Activated CD4-positive, alpha-beta T cell treated with anti-CD3 and anti-CD28 coated beads, Interleukin-2, amount 10 ng/mL, durations not matched to agents 24 days and 14 days (primary cell): ENCODE measurements around the gene TCF3. TPM values are rescaled to one million over a fixed set of nuclear protein-coding genes. Genes with fewer than 3 reads are reported as not detected.

ENCODE experiments used
- DNase-seq: peaks from one replicate; pipeline ENCODE4 v3.0.0; 2022
- H3K27ac Mint-ChIP-seq: one replicate; pipeline ENCODE4 v1.8.0; 2022; ENCODE audit warnings: mild to moderate bottlenecking, mixed read lengths
- H3K27me3 Mint-ChIP-seq: one replicate; pipeline ENCODE4 v1.8.0; 2022; ENCODE audit warnings: mixed read lengths
- H3K36me3 Mint-ChIP-seq: one replicate; pipeline ENCODE4 v1.8.0; 2022; ENCODE audit warnings: low read depth, mild to moderate bottlenecking, mixed read lengths
- H3K4me1 Mint-ChIP-seq: one replicate; pipeline ENCODE4 v1.8.0; 2021; ENCODE audit warnings: mixed read lengths
- H3K4me3 Mint-ChIP-seq: one replicate; pipeline ENCODE4 v1.8.0; 2022; ENCODE audit warnings: mild to moderate bottlenecking, moderate library complexity, mixed read lengths
- H3K9me3 Mint-ChIP-seq: one replicate; pipeline ENCODE4 v1.8.0; 2021; ENCODE audit warnings: mixed read lengths
- intact Hi-C: fragments of 100-400 bp; cut with micrococcal nuclease; formaldehyde crosslinking; loops from one replicate; pipeline ENCODE4 v1.15.1; 2023
- total RNA-seq: library from RNA; stranded (reverse); gene quantifications from 2 replicates; pipeline ENCODE4 v1.2.3, GENCODE V29; 2022

TCF3 gene
- total RNA-seq, 1 donor from 2014 or later: 154 TPM

DNA sequence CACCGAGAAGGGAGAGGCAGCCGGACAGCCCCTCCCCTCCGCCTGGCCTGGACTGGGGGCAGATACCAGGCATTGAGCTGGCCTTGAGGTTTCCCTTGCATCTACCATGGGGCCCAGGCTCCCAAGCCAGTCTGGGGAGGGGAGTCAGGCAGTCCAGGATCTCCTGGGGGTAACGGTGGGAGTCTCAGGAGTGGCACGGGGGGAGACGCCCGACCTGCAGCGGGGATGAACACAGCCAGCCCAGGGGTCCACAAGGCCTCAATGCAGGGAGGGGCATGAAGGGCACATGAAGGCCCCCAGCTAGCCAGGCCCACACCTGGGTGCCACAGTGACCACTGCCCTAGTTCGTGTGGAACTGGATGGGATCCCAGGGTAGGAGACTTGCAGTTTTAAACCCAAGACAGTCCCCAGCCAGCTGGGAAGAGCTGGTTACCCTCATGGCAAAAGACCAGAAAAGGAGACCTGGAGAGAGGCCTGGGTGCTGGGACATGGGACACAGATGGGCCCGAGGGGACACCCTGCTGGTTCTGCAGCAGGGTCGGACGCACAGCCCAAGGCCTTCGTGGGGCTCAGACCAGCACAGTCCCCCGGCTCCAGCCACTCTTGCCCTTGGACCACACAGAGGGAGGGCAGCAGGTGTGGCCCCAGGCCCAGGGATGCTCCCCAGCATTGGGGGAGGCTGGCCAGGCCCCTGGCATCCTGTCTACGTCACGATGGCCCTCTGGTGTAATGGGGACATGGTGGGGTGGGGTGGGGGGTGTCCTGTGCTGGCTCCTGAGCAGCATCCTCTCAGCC, 42.5 kb downstream of the TCF3 start:
- Mint-ChIP-seq H3K36me3 (peaks cover 30% of the 10 kb centered on the region), H3K4me1 (peaks cover 18% of the 10 kb centered on the region), H3K4me3 (peak overlapping the region; percentile 52), H3K27ac (no peak overlapping the region), H3K27me3 (no peaks in the 10 kb centered on the region), H3K9me3 (no peaks in the 10 kb centered on the region)
- no peak for DNase-seq
- intact Hi-C loops: loop anchor here (5.0 kb wide), 1 partner anchor 62 kb away; no protein-coding TSS in a partner anchor

DNA sequence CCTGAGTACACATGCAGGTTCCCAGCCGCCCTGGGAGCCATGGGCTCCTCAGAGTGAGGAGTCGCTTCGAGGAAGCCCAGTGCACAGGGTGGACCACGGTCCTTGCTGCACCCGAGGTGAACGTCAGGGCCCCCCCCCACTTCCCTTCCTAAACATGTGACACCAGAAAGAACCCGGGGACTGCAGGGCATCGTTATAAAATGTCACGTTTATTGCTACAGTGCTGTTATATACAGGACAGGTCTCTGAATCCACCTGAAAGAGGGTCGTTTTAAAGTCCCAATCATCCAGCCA, 43.4 kb downstream of the TCF3 start:
- Mint-ChIP-seq H3K27ac (no peak overlapping the region), H3K4me3 (peak overlapping the region; percentile 32), H3K27me3 (no peaks in the 10 kb centered on the region), H3K36me3 (peaks cover 24% of the 10 kb centered on the region), H3K4me1 (peaks cover 19% of the 10 kb centered on the region), H3K9me3 (no peaks in the 10 kb centered on the region)
- DNase-seq: no peak
- intact Hi-C loops: loop anchor here (5.0 kb wide), 1 partner anchor 63 kb away; no protein-coding TSS in a partner anchor

DNA sequence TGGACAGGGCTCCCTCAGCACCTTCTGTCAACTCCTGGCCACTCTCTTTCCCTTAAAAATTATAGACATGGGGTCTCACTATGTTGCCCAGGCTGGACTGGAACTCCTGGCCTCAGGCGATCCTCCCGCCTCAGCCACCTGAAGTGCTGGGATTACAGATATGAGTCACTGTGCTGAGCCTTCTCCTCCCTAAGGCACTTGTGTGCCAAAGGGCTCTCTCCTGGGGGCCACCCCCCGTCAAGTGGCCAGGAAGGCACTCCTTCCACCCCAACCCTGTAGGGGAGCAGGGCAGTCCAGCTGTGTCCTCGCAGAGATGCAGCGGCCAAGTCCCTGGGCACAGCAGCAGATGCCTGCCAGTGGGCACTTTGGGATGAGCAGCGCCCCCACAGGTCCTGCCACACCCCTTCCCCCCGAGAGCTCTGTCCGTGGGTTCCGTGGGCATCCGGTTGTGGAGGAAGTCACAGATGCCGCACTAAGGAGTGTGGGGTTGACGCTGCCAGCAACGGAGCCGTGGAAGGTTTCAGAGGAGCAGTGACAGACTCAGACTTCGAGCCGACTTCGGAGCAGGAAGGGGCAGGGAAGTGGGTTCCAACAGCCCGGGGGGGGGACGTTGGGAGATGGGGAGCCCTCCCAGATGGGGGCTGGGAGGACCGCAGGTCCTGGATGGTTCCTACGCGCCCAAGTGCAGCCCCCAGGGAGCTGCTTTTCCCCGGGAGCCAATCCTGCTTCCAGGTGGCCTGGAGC, 43.9 kb downstream of the TCF3 start:
- Mint-ChIP-seq H3K36me3 (peaks cover 24% of the 10 kb centered on the region), H3K9me3 (no peaks in the 10 kb centered on the region), H3K4me1 (peaks cover 19% of the 10 kb centered on the region), H3K4me3 (peak overlapping the region; percentile 43), H3K27me3 (no peaks in the 10 kb centered on the region), H3K27ac (no peak overlapping the region)
- peak; percentile 73 for DNase-seq
- intact Hi-C loops: loop anchor here (5.0 kb wide), 1 partner anchor 64 kb away; no protein-coding TSS in a partner anchor

DNA sequence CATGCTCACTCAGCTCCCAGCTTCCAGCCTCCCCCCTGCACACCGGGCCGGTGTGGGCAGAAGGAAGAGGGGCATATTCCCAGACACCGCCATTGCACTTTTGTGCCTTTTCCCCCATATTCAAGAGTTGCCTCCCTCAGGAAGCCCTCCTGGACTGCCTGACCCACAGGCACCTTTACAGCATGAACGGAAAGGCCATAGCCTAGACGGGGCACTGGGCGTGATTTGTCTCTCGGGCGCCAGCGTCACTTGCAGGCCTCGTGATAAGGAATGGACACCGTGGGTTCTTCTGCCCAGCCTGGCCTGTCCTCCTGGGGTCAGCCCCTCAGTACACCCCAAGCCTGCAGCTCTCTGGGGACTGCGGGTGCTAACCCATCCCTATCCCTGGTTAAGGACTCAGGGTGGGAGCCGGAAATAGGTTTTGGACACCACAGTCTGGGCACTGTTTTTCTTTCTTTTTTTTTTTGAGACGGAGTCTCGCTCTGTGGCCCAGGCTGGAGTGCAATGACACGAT, 46.2 kb downstream of the TCF3 start:
- Mint-ChIP-seq H3K27ac (peak overlapping the region; percentile 99), H3K9me3 (no peaks in the 10 kb centered on the region), H3K27me3 (no peaks in the 10 kb centered on the region), H3K4me1 (peaks cover 24% of the 10 kb centered on the region), H3K36me3 (peaks cover 27% of the 10 kb centered on the region), H3K4me3 (peak overlapping the region; percentile 95)
- intact Hi-C loops: loop anchor here (5.0 kb wide), 1 partner anchor 66 kb away; no protein-coding TSS in a partner anchor
- no peak for DNase-seq

DNA sequence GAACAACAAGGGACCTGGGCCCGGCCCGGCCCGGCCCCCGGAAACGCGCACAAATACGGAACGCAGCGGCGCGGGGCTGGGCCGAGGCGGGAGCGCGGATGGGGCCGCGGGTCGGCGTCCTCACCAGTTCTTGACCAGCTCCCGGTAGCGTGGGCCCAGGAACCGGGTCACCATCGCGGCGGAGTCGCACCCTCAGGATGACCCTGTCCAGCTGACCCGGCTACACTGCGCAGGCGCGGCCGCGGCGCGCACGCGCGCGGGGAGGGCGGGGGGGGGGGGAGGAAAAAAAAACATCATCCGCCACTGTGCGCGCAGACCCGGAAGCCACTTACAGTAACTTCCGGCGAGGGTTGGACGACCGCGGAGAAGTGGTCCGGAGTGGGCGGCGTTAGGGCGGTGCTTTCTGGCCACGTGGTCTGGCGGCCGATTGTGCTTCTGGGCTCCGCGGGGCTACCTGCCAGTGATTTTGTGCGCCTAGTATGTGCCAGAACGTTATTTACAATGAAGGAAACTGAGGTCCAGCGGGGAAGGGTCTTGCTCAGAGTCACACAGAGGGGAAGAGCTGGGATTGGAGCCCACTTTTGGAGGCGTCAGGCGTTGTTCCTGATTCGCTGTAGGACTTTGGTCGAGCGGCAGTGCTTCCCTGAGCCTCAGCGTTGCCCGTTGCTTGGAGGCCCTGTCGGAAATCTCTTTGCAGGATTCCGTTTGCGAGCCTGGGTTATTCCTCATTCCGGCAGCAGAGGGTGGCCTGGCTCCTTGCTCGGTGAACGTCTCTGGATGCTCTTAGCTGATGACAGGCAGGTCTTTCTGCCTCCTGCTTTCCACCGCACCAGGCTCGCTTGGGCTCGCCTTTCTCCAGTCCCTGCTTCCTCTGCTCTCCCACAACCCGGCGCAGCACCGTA, 46.9 kb downstream of the TCF3 start, which contains the start of gene UQCR11:
UQCR11 (minus strand) TSS at position 227 of the 902 bp plus-strand sequence; CDS start at position 174, 53 bp downstream.
- peak; percentile 98 for DNase-seq
- Mint-ChIP-seq H3K27ac (peak within 1 kb of the TSS; percentile 99), H3K36me3 (peaks cover 24% of the 10 kb centered on the region), H3K4me3 (peak within 1 kb of the TSS; percentile 95), H3K9me3 (no peaks in the 10 kb centered on the region), H3K27me3 (no peaks in the 10 kb centered on the region), H3K4me1 (peaks cover 24% of the 10 kb centered on the region)
- intact Hi-C loops: loop anchor here (1.0 to 5.0 kb wide), 3 partner anchors 13 to 67 kb away; partner anchors contain the start of gene MBD3

DNA sequence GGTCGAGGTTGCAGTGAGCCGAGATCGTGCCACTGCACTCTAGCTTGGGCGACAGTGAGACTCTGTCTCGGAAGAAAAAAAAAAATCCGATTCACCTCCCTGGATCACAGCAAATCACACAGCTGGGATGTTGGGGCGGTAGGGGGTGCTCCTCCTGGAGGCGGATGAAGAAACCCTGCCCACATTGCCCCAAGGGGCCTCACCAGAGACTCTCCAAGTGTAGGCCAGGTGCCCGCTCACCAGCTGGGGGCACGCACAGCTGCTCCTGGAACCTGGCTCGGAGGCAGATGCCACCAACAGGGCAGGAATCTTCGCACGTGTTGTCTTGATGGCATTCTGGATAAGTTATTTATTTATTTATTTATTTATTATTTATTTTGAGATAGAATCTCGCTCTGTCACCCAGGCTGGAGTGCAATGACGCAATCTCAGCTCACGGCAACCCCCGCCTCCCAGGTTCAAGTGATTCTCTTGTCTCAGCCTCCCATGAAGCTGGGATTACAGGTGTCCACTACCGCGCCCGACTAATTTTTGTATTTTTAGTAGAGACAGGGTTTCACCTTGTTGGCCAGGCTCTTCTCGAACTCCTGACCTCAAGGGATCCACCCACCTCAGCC, 50.2 kb downstream of the TCF3 start:
- no peak for DNase-seq
- no peaks in the 10 kb centered on the region for H3K27me3 Mint-ChIP-seq
- H3K9me3 Mint-ChIP-seq: no peaks in the 10 kb centered on the region
- H3K4me3 Mint-ChIP-seq: no peak overlapping the region
- peaks cover 14% of the 10 kb centered on the region for H3K4me1 Mint-ChIP-seq
- H3K27ac Mint-ChIP-seq: no peak overlapping the region
- intact Hi-C loops: no loop called here
- peaks cover 28% of the 10 kb centered on the region for H3K36me3 Mint-ChIP-seq

DNA sequence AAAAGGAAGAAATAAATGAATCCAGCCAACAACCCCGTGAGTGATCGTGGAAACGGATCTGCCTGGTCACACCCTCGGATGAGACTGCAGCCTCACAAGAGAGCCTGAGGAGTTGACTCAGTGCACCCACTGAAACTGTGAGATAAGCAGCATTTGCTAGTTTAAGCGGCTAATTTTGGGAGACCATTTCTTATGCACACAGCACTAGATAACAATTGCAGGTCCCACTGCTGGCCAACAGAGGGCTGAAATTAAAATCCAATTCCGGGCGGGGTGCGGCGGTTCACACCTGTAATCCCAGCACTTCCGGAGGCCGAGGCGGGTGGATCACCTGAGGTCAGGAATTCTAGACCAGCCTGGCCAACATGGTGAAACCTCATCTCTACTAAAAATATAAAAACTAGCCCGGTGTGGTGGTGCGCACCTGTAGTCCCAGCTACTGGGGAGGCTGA, 50.8 kb downstream of the TCF3 start:
- no peaks in the 10 kb centered on the region for H3K9me3 Mint-ChIP-seq
- DNase-seq: no peak
- intact Hi-C loops: no loop called here
- no peak overlapping the region for H3K4me3 Mint-ChIP-seq
- no peaks in the 10 kb centered on the region for H3K27me3 Mint-ChIP-seq
- H3K4me1 Mint-ChIP-seq: peaks cover 12% of the 10 kb centered on the region
- H3K36me3 Mint-ChIP-seq: peaks cover 30% of the 10 kb centered on the region
- no peak overlapping the region for H3K27ac Mint-ChIP-seq

DNA sequence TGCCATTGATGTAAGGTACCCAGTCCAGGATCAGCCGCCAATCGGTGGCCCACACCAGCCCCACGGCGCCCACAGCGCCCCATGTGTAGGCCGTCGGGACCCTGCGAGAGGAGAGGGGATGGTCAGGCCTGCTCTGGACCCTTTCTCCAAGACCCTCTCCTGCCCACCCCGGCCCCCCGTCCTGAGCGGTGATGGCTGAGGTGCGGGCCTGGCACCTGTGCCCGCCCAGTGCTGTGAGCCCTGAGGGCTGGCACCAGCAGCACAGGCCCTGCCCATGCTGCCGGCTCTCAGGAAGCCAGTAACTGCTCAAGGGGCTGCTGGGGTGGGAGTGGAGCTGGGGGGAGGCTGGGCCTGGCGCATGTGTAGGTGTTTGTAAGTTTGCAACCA, 53.0 kb downstream of the TCF3 start:
- H3K36me3 Mint-ChIP-seq: peaks cover 41% of the 10 kb centered on the region
- H3K27me3 Mint-ChIP-seq: no peaks in the 10 kb centered on the region
- H3K9me3 Mint-ChIP-seq: no peaks in the 10 kb centered on the region
- intact Hi-C loops: no loop called here
- H3K27ac Mint-ChIP-seq: no peak overlapping the region
- no peak overlapping the region for H3K4me3 Mint-ChIP-seq
- no peak for DNase-seq
- peaks cover 4% of the 10 kb centered on the region for H3K4me1 Mint-ChIP-seq

DNA sequence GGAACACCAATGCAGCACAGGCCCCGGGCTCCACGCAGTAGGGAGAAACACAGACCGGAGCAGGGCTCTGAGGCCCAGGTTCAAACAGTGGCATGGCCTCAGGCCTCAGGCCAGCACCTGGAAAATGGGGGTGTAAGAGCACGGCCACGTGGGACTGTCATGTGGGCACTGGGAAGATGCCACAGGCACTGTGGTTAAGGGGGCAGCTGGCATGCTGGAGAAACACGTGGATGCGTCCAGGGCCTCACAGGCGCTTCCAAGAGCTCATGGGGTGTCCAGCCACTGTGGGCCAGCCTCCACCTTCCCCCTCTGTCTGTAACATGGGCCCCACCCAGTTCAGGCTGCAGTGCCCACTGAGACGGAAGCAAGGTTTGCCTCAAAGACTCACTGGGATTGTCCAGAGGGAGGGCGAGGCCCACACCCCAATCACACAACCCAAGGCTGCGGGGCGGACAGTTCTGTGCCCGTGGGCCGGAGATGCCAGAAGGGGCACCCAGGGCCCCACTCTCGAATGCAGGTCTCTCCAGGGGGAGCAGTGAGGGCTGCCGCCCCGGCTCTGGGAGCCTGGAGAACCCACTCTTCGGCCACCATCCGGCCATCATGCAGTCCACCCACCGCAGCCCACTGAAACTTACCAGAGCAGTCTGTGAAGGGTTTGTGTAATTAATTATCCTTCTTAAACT, 53.5 kb downstream of the TCF3 start:
- peaks cover 4% of the 10 kb centered on the region for H3K4me1 Mint-ChIP-seq
- H3K27me3 Mint-ChIP-seq: no peaks in the 10 kb centered on the region
- peaks cover 38% of the 10 kb centered on the region for H3K36me3 Mint-ChIP-seq
- intact Hi-C loops: no loop called here
- no peak overlapping the region for H3K4me3 Mint-ChIP-seq
- no peaks in the 10 kb centered on the region for H3K9me3 Mint-ChIP-seq
- H3K27ac Mint-ChIP-seq: no peak overlapping the region
- DNase-seq: peak; percentile 54

DNA sequence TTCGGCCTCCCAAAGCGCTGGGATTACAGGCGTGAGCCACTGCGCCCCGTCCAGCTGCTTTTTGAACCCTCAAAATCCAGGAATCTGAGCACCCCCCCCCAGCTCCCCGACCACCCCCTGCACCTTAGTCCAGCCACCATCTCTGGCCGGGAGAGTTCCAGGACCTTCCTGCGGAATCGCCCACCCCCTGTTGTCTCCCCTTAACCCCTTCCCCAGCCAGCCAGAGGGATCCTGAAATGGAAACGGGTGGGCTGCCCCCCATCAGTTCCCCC, 59.0 kb downstream of the TCF3 start:
- no peaks in the 10 kb centered on the region for H3K9me3 Mint-ChIP-seq
- intact Hi-C loops: loop anchor here (5.0 kb wide), 2 partner anchors 59 to 219 kb away; partner anchors contain the start of genes ATP8B3 and TCF3
- H3K36me3 Mint-ChIP-seq: peaks cover 35% of the 10 kb centered on the region
- peak overlapping the region; percentile 91 for H3K4me3 Mint-ChIP-seq
- DNase-seq: no peak
- no peaks in the 10 kb centered on the region for H3K27me3 Mint-ChIP-seq
- peaks cover 17% of the 10 kb centered on the region for H3K4me1 Mint-ChIP-seq
- H3K27ac Mint-ChIP-seq: peak overlapping the region; percentile 87

DNA sequence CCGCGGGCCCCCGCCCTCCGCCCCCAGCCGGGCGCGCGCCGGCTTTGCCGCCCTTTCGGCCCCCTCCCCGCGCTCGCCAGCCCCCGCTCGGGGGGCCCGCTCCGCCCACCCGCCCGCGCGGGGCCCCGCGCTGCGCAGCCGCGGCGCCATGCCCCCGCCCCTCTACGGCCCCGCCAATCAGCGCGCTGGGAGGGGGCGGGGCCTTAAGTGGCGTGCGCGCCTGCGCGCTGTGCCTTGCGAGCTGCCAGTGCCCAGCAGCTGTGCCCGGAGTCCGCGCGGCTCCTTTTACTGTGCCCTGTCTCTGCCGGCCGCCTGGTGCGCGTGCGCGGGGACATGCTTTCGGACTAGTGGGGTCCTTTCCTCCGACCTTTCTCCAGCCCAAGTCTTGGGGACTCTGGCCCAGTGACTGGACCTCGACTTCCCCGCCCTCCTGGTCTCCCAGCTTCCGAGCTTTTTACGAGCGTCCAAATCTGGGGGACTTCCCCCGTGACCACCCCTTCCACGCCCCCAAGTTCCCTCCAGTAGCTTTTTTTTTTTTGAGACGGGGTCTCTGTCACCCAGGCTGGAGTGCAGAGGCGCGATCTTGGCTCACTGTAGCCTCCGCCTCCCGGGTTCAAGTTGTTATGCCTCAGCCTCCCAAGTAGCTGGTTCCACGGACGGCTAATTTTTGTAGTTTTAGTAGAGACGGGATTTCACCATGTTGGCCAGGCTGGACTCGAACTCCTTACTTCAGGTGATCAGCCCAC, 59.5 kb downstream of the TCF3 start, which contains the start of gene MBD3:
MBD3 (minus strand) TSS at position 111 of the 746 bp plus-strand sequence. CDS start 234 bp downstream, outside the sequence.
- no peaks in the 10 kb centered on the region for H3K27me3 Mint-ChIP-seq
- H3K27ac Mint-ChIP-seq: peak within 1 kb of the TSS; percentile 91
- H3K4me1 Mint-ChIP-seq: peaks cover 17% of the 10 kb centered on the region
- peak; percentile 97 for DNase-seq
- peaks cover 34% of the 10 kb centered on the region for H3K36me3 Mint-ChIP-seq
- H3K9me3 Mint-ChIP-seq: no peaks in the 10 kb centered on the region
- H3K4me3 Mint-ChIP-seq: peak within 1 kb of the TSS; percentile 95
- intact Hi-C loops: loop anchor here (1.0 to 5.0 kb wide), 4 partner anchors 12 to 219 kb away; partner anchors contain the start of genes ATP8B3, DAZAP1, TCF3 and UQCR11
